Endothelial cell of umbilical vein (primary cell): ENCODE measurements around the gene CTDSP1. TPM values are rescaled to one million over a fixed set of nuclear protein-coding genes. Genes with fewer than 3 reads are reported as not detected.

Experiments used
- BruUV-seq: library from RNA; stranded (reverse); fragments of 400-500 nt; replicated peaks from 2 replicates; lab custom pipeline; 2021; lab: Mats Ljungman, UMichigan
- CTCF ChIA-PET: fragments of 300-600, 350-600 bp; sonication (Branson Sonifier 250); formaldehyde crosslinking; loops from one replicate; lab custom pipeline; 2021; ENCODE audit warnings: antibody characterized with exemption, inconsistent platforms; lab: Charles Lee
- POLR2A ChIA-PET: fragments of 300-600, 350-600 bp; sonication (Branson Sonifier 250); formaldehyde crosslinking; loops from one replicate; lab custom pipeline; 2021; ENCODE audit warnings: antibody characterized with exemption, inconsistent platforms; lab: Charles Lee
- DNase-seq: peaks from one replicate; pipeline ENCODE4 v3.0.0-alpha.2; 2011; ENCODE audit warnings: low read depth, low spot score
- FAIRE-seq: peaks from 2 replicates; lab custom pipeline; 2011; peaks lifted over from hg19 to GRCh38; lab: Jason Lieb, UNC
- H2AFZ ChIP-seq: 2 replicates; pipeline ENCODE4 v1.6.0; 2012; ENCODE audit warnings: low read depth, low read length, control low read depth, inconsistent platforms
- H3K27ac ChIP-seq: 2 replicates; pipeline ENCODE4 v1.5.1; 2011; ENCODE audit warnings: low read depth, mild to moderate bottlenecking, control low read depth, low read length, moderate library complexity; ENCODE audit not compliant: insufficient read depth
- H3K27me3 ChIP-seq, 2 experiments: 2 replicates each; pipeline versions ENCODE4 v1.6.0 to v1.6.1; 2011; ENCODE audit warnings: low read length in 2 of 2, mixed read lengths in 1 of 2; ENCODE audit not compliant: control insufficient read depth in 2 of 2, insufficient read depth in 2 of 2
- H3K36me3 ChIP-seq, 2 experiments: 2 replicates in 1 of 2; 3 replicates in 1 of 2; pipeline ENCODE4 v1.5.1; 2011; ENCODE audit warnings: low read length in 2 of 2, mild to moderate bottlenecking in 1 of 2, moderate library complexity in 1 of 2; ENCODE audit not compliant: control insufficient read depth in 2 of 2, insufficient read depth in 2 of 2; ENCODE audit errors: extremely low read depth in 1 of 2
- H3K4me1 ChIP-seq: 3 replicates; pipeline ENCODE4 v1.5.1; 2011; ENCODE audit warnings: mild to moderate bottlenecking, low read length; ENCODE audit not compliant: control insufficient read depth, insufficient read depth; ENCODE audit errors: extremely low read depth
- H3K4me2 ChIP-seq: 2 replicates; pipeline ENCODE4 v1.6.1; 2011; ENCODE audit warnings: low read length, control low read depth, mixed read lengths; ENCODE audit not compliant: insufficient read depth
- H3K4me3 ChIP-seq, 3 experiments: fragments of 200-600 bp in 1 of 3; sonication (generic), shearing (Covaris generic) in 1 of 3; replicated peaks in 1 of 3; 2 replicates each; pipeline ENCODE4 v1.5.1; 2011 to 2016; ENCODE audit warnings: control low read depth in 3 of 3, low read length in 3 of 3, mild to moderate bottlenecking in 2 of 3, inconsistent platforms in 1 of 3, low read depth in 1 of 3, moderate library complexity in 1 of 3; ENCODE audit not compliant: insufficient read depth in 1 of 3
- H3K79me2 ChIP-seq: 2 replicates; pipeline ENCODE4 v1.6.0; 2012; ENCODE audit warnings: low read length, inconsistent platforms; ENCODE audit not compliant: control insufficient read depth, insufficient read depth
- H3K9ac ChIP-seq: replicated peaks from 2 replicates; pipeline ENCODE3; 2011; ENCODE audit warnings: low read length, control low read depth; ENCODE audit not compliant: insufficient read depth; ENCODE audit errors: extremely low read depth
- H3K9me1 ChIP-seq: replicated peaks from 3 replicates; pipeline ENCODE4 v1.6.0; 2011; ENCODE audit warnings: mild to moderate bottlenecking, low read length; ENCODE audit not compliant: control insufficient read depth, insufficient read depth; ENCODE audit errors: extremely low read depth
- H3K9me3 ChIP-seq: replicated peaks from 2 replicates; pipeline ENCODE4 v1.5.1; 2012; ENCODE audit warnings: low read length, inconsistent platforms; ENCODE audit not compliant: control insufficient read depth, insufficient read depth
- H4K20me1 ChIP-seq: replicated peaks from 2 replicates; pipeline ENCODE3; 2011; ENCODE audit warnings: mild to moderate bottlenecking, low read length; ENCODE audit not compliant: control insufficient read depth, insufficient read depth; ENCODE audit errors: extremely low read depth
- EZH2 ChIP-seq: IDR thresholded peaks from 2 replicates; pipeline ENCODE4 v1.6.1; 2012; ENCODE audit warnings: borderline replicate concordance, low read depth, mild to moderate bottlenecking, moderate library complexity, low read length, inconsistent platforms; ENCODE audit not compliant: severe bottlenecking
- FOS ChIP-seq: IDR thresholded peaks from 2 replicates; pipeline ENCODE4 v1.6.1; 2011; ENCODE audit warnings: mild to moderate bottlenecking, low read length, moderate library complexity, borderline replicate concordance; ENCODE audit not compliant: insufficient read depth
- GATA2 ChIP-seq: IDR thresholded peaks from 2 replicates; pipeline ENCODE4 v1.7.0; 2011; ENCODE audit warnings: low read depth, mild to moderate bottlenecking, moderate library complexity, mixed read lengths, low read length; ENCODE audit not compliant: insufficient read length, insufficient read depth
- JUN ChIP-seq: IDR thresholded peaks from 2 replicates; pipeline ENCODE4 v1.6.1; 2011; ENCODE audit warnings: borderline replicate concordance, low read depth; ENCODE audit not compliant: insufficient read length, insufficient read depth
- MAX ChIP-seq: IDR thresholded peaks from 2 replicates; pipeline ENCODE4 v1.6.1; 2011; ENCODE audit not compliant: insufficient read depth, insufficient read length
- POLR2AphosphoS5 ChIP-seq: IDR thresholded peaks from 2 replicates; pipeline ENCODE4 v1.6.1; 2012; ENCODE audit warnings: low read depth, mild to moderate bottlenecking, control low read depth, low read length, moderate library complexity; ENCODE audit not compliant: insufficient read depth
- dilution Hi-C: fragments of 300-500 bp; cut with MboI; formaldehyde crosslinking; loops from one replicate; pipeline ENCODE4 v1.15.0; 2019; ENCODE audit warnings: low sequenced_read_pairs; ENCODE audit not compliant: extremely low pct_ligation_motif_present
- intact Hi-C: fragments of 100-400 bp; cut with micrococcal nuclease; formaldehyde crosslinking; loops from one replicate; pipeline ENCODE4 v1.10.0; 2022
- polyA plus RNA-seq, 4 experiments: library from polyadenylated mRNA; depleted of rRNA in 3 of 4; stranded (reverse) in 3 of 4; unstranded in 1 of 4; fragments of >200 nt; gene quantifications; 2 replicates each; pipeline versions ENCODE4 v1.2.1 to v1.2.3, GENCODE V29; 2011 to 2012; ENCODE audit warnings: missing spikeins in 1 of 4
- total RNA-seq: library from RNA; stranded (reverse); gene quantifications from 2 replicates; pipeline ENCODE4 v1.2.3, GENCODE V29; 2021
- TF ChIP-seq, protein P1 (sequence below), 2 donors: IDR thresholded peaks; 1 replicate in 1 of 2; 2 replicates in 1 of 2; pipeline ENCODE4 v1.5.1; 2011; ENCODE audit warnings: low read length in 2 of 2, mild to moderate bottlenecking in 2 of 2, moderate library complexity in 2 of 2, control low read depth in 1 of 2, inconsistent platforms in 1 of 2, low read depth in 1 of 2; ENCODE audit not compliant: insufficient read depth in 1 of 2; ENCODE audit errors: extremely low read depth in 1 of 2

The CTDSP1 gene
- total and polyA plus RNA-seq, 2 donors (not counting 3 experiments of a cell fraction or from before 2014, with no cell fraction given): 86.1 to 112 TPM

DNA sequence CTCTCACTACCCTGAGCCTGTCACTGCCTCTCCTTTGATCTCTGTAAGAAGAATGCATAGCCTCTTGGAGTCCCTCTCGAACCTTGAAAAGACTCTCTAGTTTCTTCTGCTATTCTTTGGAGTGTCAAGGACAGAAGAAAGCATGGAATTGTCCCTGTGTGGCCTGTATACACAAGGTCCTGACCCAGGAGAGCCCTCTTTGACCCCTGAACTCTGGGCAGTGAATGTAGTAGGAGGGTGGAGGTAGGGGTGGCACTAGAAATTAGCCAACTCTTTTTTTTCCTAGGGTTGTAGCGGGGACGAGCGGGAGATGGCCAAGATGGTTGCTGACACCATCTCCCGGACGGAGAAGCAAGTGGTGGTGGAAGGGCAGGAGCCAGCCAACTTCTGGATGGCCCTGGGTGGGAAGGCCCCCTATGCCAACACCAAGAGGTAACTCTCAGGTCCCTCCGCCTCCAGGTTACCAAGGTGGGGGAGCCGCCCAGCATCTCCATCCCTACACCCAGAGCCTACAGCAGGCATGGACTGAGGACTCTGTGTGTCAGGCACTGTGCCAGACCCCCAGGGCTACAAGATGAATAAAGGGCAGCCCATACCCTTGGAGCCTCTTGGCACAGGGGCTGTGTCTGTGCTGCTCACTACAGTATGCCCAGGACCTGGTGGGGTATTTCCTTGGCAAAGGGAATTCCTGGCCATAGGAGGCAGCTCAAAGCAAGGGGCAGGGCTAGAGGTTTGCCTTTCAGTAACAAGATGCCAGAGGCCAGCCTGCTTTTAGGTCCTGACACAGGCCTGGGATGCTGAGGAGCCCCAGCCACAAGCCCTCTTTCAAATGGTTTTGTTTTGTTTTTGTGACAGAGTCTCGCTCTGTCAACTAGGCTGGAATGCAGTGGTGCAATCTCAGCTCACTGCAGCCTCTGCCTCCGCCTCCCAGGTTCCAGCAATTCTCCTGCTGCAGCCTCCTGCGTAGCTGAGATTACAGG lies 35.6 kb downstream of the CTDSP1 start:
- Histone ChIP-seq H3K79me2 (no peaks in the 10 kb centered on the region), H2AFZ (no peak overlapping the region), H3K4me1 (no peaks in the 10 kb centered on the region), H3K9ac (no peak overlapping the region), H3K27ac (no peak overlapping the region), H3K9me1 (no peaks in the 10 kb centered on the region), H3K4me3 (no peak overlapping the region), H3K36me3 (no peaks in the 10 kb centered on the region), H3K4me2 (no peak overlapping the region), H4K20me1 (no peaks in the 10 kb centered on the region), H3K27me3 (no peaks in the 10 kb centered on the region), H3K9me3 (no peaks in the 10 kb centered on the region)
- ChIA-PET CTCF (interaction anchor here (0.6 kb wide), 1 partner anchor 31 kb away, joined by 3 read pairs; no protein-coding TSS in a partner anchor), POLR2A (no interaction called here)
- DNase-seq: no peak
- TF ChIP-seq EZH2 (no peak), POLR2AphosphoS5 (no peak), FOS (no peak), GATA2 (no peak), JUN (no peak), MAX (no peak)
- TF ChIP-seq, protein P1, sequence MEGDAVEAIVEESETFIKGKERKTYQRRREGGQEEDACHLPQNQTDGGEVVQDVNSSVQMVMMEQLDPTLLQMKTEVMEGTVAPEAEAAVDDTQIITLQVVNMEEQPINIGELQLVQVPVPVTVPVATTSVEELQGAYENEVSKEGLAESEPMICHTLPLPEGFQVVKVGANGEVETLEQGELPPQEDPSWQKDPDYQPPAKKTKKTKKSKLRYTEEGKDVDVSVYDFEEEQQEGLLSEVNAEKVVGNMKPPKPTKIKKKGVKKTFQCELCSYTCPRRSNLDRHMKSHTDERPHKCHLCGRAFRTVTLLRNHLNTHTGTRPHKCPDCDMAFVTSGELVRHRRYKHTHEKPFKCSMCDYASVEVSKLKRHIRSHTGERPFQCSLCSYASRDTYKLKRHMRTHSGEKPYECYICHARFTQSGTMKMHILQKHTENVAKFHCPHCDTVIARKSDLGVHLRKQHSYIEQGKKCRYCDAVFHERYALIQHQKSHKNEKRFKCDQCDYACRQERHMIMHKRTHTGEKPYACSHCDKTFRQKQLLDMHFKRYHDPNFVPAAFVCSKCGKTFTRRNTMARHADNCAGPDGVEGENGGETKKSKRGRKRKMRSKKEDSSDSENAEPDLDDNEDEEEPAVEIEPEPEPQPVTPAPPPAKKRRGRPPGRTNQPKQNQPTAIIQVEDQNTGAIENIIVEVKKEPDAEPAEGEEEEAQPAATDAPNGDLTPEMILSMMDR (IDR thresholded peaks at IDR 0.05; ENCODE audit: extremely low read depth in 1 of 2, insufficient read depth in 1 of 2, low read depth in 1 of 2, low read length in 2 of 2): no peak
- FAIRE-seq: no peak
- intact Hi-C loops (no loop called here), dilution Hi-C loops (no loop called here)
- BruUV-seq: no TSS peak
